PC-9 (cell line): ENCODE data around the gene BAHD1. TPM values are rescaled to one million over a fixed set of nuclear protein-coding genes. Genes with fewer than 3 reads are reported as not detected.
A peak's percentile ranks its signal among the peaks of the same experiment; 100 is the strongest.

ENCODE experiments used
- Bru-seq: library from RNA; stranded (reverse); fragments of 400-500 nt; gene quantifications from one replicate; lab custom pipeline; 2021; lab: Mats Ljungman, UMichigan
- BruChase-seq, 2 experiments: library from RNA; stranded (reverse); fragments of 400-500 nt; gene quantifications; one replicate each; lab custom pipeline; 2021; lab: Mats Ljungman, UMichigan
- BruUV-seq: library from RNA; stranded (reverse); fragments of 400-500 nt; replicated peaks from 2 replicates; lab custom pipeline; 2021; lab: Mats Ljungman, UMichigan
- CTCF ChIA-PET: fragments of 300-600 bp; sonication (Branson Sonifier 250); formaldehyde crosslinking; loops from one replicate; lab custom pipeline; 2022; ENCODE audit warnings: antibody characterized with exemption; lab: Charles Lee
- POLR2A ChIA-PET: fragments of 300-600 bp; sonication (Branson Sonifier 250); formaldehyde crosslinking; loops from one replicate; lab custom pipeline; 2022; ENCODE audit warnings: antibody characterized with exemption; ENCODE audit not compliant: unreplicated experiment; lab: Charles Lee
- DNase-seq, 2 experiments: peaks; one replicate each; pipeline versions ENCODE4 v3.0.0 to v3.0.0-alpha.2; 2015 to 2022; ENCODE audit warnings: mixed read lengths in 1 of 2
- H2AFZ ChIP-seq: fragments of 200-600 bp; sonication (generic); 2 replicates; pipeline ENCODE4 v1.8.1; 2017; ENCODE audit warnings: antibody characterized with exemption
- H3F3A ChIP-seq: fragments of 200-600 bp; sonication (generic); 2 replicates; pipeline ENCODE4 v1.8.1; 2017; ENCODE audit warnings: antibody characterized with exemption, mild to moderate bottlenecking, low read depth; ENCODE audit not compliant: insufficient read depth
- H3K27ac ChIP-seq: fragments of 200-600 bp; sonication (generic); 2 replicates; pipeline ENCODE4 v1.6.1; 2016; ENCODE audit warnings: mixed run types
- H3K27me3 ChIP-seq: fragments of 200-600 bp; sonication (generic); 2 replicates; pipeline ENCODE4 v1.6.1; 2016; ENCODE audit warnings: low read depth, mixed run types; ENCODE audit not compliant: insufficient read depth
- H3K36me3 ChIP-seq: fragments of 200-600 bp; sonication (generic); 2 replicates; pipeline ENCODE4 v1.6.1; 2016; ENCODE audit warnings: low read depth, mixed run types
- H3K4me1 ChIP-seq: fragments of 200-600 bp; sonication (generic); replicated peaks from 2 replicates; pipeline ENCODE4 v1.6.1; 2016; ENCODE audit warnings: mixed run types; ENCODE audit not compliant: insufficient read depth
- H3K4me2 ChIP-seq: fragments of 200-600 bp; sonication (generic); 2 replicates; pipeline ENCODE4 v1.6.1; 2017; ENCODE audit warnings: mixed run types
- H3K4me3 ChIP-seq: fragments of 200-600 bp; sonication (generic); 2 replicates; pipeline ENCODE4 v1.6.1; 2016; ENCODE audit warnings: mixed run types
- H3K79me2 ChIP-seq: fragments of 200-600 bp; sonication (generic); 2 replicates; pipeline ENCODE4 v1.6.1; 2017; ENCODE audit warnings: low read depth, mixed run types
- H3K9me2 ChIP-seq: fragments of 200-600 bp; sonication (generic); 2 replicates; pipeline ENCODE4 v1.8.1; 2017; ENCODE audit warnings: mild to moderate bottlenecking; ENCODE audit not compliant: insufficient read depth
- H3K9me3 ChIP-seq: fragments of 200-600 bp; sonication (generic); 2 replicates; pipeline ENCODE4 v1.8.1; 2016; ENCODE audit warnings: low read depth; ENCODE audit not compliant: insufficient read depth
- H4K20me1 ChIP-seq: fragments of 200-600 bp; sonication (generic); 2 replicates; pipeline ENCODE4 v1.8.1; 2017; ENCODE audit not compliant: insufficient read depth
- CTCF ChIP-seq: fragments of 200-600 bp; sonication (generic); conservative IDR thresholded peaks from 2 replicates; pipeline ENCODE4 v1.6.1; 2017; ENCODE audit warnings: mixed run types, antibody characterized with exemption, mild to moderate bottlenecking, moderate library complexity
- EZH2 ChIP-seq: fragments of 200-600 bp; sonication (generic); IDR thresholded peaks from 2 replicates; pipeline ENCODE4 v1.8.0; 2017; ENCODE audit warnings: antibody characterized with exemption, low read depth
- intact Hi-C: fragments of 100-400 bp; cut with micrococcal nuclease; formaldehyde crosslinking; loops from one replicate; pipeline ENCODE4 v1.10.0; 2022; ENCODE audit not compliant: unreplicated experiment
- long read RNA-seq: library from polyadenylated mRNA; stranded (forward); transcript quantifications from one replicate; pipeline ENCODE4 v2.0.0, GENCODE V29; 2022
- total RNA-seq: library from RNA; stranded (reverse); gene quantifications from 2 replicates; pipeline ENCODE4 v1.2.3, GENCODE V29; 2021

The BAHD1 gene
- total RNA-seq (17.3 and 19.1 TPM in 2 replicates), Bru-seq, nascent RNA (percentile 59 among the genes with signal in this experiment), BruChase-seq, experiment 1, labeled RNA remaining after a 2-hour chase (percentile 58 among the genes with signal in this experiment), BruChase-seq, experiment 2, labeled RNA remaining after a 6-hour chase (percentile 63 among the genes with signal in this experiment)
- long read RNA-seq, partial matches to known transcripts, result 0 of 5 reads
- long read RNA-seq, other reads (novel, unspliced or antisense), result 5 of 5 reads

- Histone ChIP-seq H3K4me1 (peaks cover 9% of the 10 kb centered on the region; the same call in 1 of the 2 replicates), H4K20me1 (peaks cover 6% of the 10 kb centered on the region), H3K9me3 (no peaks in the 10 kb centered on the region), H3K4me2 (peak within 1 kb of the TSS; percentile 88), H3F3A (peaks cover 6% of the 10 kb centered on the region; the same call in 1 of the 2 replicates), H2AFZ (peak within 1 kb of the TSS; percentile 79), H3K27ac (peak within 1 kb of the TSS; percentile 45), H3K79me2 (peaks cover 36% of the 10 kb centered on the region), H3K36me3 (no peaks in the 10 kb centered on the region), H3K27me3 (no peaks in the 10 kb centered on the region), H3K4me3 (peak within 1 kb of the TSS; percentile 66), H3K9me2 (no peaks in the 10 kb centered on the region)
- no peak for TF ChIP-seq CTCF
- intact Hi-C loops, result loop anchor here (2.0 to 5.0 kb wide), 2 partner anchors 30 to 66 kb away; partner anchors contain the start of gene CHST14
- CTCF ChIA-PET, result interaction anchor here (0.7 kb wide), 2 partner anchors 13 to 44 kb away, joined by 3 read pairs; no protein-coding TSS in a partner anchor
- BruUV-seq, result no TSS peak
- DNase-seq, result peak; percentile 77 to 96
- POLR2A ChIA-PET, result interaction anchor here (0.6 kb wide), 2 partner anchors 21 to 23 kb away, joined by 3 read pairs; no protein-coding TSS in a partner anchor
These were observed at the start of gene BAHD1 for GRCh38 chr15:40440743-40441564. Gene BAHD1 (plus strand): TSS chr15:40440953. CDS start chr15:40458465, 17,512 bp downstream.

- Histone ChIP-seq H3F3A (peaks cover 30% of the 10 kb centered on the region; the same call in 1 of the 2 replicates), H3K27ac (peak overlapping the region; percentile 76), H2AFZ (no peak overlapping the region), H4K20me1 (no peaks in the 10 kb centered on the region), H3K79me2 (no peaks in the 10 kb centered on the region), H3K4me1 (no peaks in the 10 kb centered on the region), H3K9me2 (no peaks in the 10 kb centered on the region), H3K9me3 (no peaks in the 10 kb centered on the region), H3K4me2 (no peak overlapping the region), H3K36me3 (peaks cover 14% of the 10 kb centered on the region; the same call in 1 of the 2 replicates), H3K27me3 (no peaks in the 10 kb centered on the region), H3K4me3 (no peak overlapping the region)
- CTCF ChIA-PET, result no interaction called here
- no TSS peak for BruUV-seq
- no peak for TF ChIP-seq CTCF
- no peak for TF ChIP-seq EZH2
- DNase-seq, result no peak
- POLR2A ChIA-PET, result interaction anchor here (0.6 kb wide), 1 partner anchor 939 kb away, joined by 3 read pairs; the partner anchor contains the start of genes NUSAP1 and OIP5
- intact Hi-C loops, result no loop called here
These were observed 47.5 kb upstream of the BAHD1 start for GRCh38 chr15:40392986-40393948.
